DMS53 treated with DMSO at 0.1 percent for 48 hours (cell line): Measurements from ENCODE around the gene KIF1C.
A peak's percentile ranks its signal among the peaks of the same experiment; 100 is the strongest.
"Not testable (repeated sequence)": the region's sequence is repeated elsewhere in the genome, so short reads cannot be mapped to it uniquely, and the experiment has no call there.

Source experiments
- DNase-seq: peaks from one replicate; lab custom pipeline; 2025; ENCODE audit not compliant: unreplicated experiment; lab: John Stamatoyannopoulos, UW

Gene KIF1C

GRCh38 chr17:5042157-5043022 lies 44.6 kb downstream of the KIF1C start:
- no peak for DNase-seq

DNA sequence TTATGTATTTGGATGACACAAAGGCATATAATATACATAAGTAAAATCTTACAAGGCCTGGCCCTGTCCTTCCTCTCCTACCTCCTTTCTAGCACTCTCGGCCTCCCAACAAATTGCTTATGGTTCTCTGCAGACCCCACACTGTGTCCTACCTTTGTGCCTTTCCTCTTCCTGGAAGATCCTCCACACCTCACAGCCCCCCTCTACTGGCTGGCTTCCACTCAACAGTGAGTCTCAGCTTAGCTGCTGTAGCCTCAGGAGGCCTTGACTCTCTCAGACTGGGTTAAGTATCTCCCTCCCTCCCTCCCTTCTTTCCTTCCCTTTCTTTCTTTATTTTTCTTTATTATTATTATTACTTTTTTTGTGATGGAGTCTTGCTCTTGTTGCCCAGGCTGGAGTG lies 45.8 kb downstream of the KIF1C start:
- DNase-seq: no peak

DNA sequence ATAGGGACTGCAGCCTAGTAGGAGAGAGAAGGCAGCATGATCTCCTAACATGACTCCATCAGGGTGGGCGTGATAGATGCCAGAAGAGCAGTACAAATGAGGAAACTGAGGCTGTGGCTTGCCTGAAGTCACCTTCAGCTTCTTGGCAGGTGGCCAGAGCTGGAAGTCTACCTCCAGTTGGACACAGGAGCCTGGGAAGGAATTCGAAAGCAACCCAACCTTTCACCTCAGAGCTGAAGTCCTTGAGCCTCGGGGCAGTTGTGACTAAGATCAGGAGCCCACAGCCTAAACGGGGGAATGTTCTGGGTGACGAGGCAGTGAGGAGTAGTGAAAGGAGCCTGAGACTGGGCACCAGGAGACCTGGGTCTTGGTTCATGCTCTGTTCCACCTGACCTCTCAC lies 46.9 kb downstream of the KIF1C start:
- no peak for DNase-seq

GRCh38 chr17:5045496-5045895 lies 47.7 kb downstream of the KIF1C start:
- DNase-seq: no peak

GRCh38 chr17:5047446-5047845 lies 49.7 kb downstream of the KIF1C start:
- DNase-seq: no peak

- no peak for DNase-seq
Measured at GRCh38 chr17:5049314-5049841, 51.6 kb downstream of the KIF1C start.

GRCh38 chr17:5050278-5050677 lies 52.5 kb downstream of the KIF1C start:
- DNase-seq: no peak

DNA sequence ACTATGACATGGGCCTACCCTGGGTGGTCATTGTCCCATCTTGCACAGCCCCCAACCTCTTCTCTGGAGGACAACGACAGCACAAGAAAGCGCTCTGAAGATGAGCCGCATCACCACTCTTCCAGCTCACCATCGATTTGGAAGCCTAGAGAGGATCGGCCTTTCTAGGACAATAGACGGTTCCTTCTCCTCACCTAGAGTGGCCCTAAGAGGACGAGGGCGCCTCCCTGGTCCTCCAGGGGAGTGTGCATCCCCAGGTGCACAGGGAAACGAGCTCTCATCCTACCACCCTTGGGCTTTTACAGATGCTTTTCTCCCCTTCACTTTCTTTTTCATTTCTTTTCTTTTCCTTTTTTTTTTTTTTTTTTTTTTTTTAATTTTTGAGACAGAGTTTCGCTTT lies 57.8 kb downstream of the KIF1C start:
- DNase-seq: no peak

GRCh38 chr17:5065227-5065744 lies 67.5 kb downstream of the KIF1C start:
- no peak for DNase-seq

DNA sequence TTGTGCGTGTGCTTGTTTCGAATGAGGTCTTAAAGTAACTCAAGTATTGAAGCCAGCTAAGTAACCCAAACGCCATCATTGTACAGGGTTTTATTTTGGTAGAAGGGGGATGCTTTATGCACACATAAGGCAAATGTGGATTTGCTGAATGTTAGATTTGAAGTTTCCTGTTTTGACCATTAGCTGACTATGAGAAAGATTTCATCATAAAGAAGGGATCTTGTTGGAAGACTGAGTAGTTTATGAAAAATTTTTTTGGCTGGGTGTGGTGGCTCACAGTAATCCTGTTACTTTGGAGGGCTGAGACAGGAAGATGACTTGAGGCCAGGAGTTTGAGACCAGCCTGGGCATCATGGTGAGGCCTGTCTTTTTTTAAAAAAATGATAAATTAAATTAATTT lies 70.5 kb downstream of the KIF1C start:
- DNase-seq: no peak

DNA sequence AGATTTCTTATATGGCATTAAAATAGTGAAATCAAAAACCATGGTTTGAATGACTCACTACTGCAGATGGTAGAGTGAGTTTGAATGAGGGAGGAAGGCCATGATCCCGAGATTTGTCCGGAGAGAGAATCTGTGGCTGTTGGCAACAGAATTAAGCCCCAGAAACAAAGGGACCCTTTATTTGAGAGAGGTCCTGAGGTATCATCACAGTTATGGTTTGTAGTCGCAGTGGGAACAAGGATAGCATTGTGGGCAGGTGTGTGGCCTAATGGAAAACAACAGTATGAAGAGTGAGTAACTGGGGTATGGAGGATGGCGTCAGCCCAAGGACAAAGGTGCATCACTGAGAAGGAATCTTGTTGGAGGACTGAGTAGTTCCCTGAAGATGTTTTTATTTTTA lies 72.0 kb downstream of the KIF1C start:
- DNase-seq: no peak

GRCh38 chr17:5075472-5075871 lies 77.7 kb downstream of the KIF1C start:
- DNase-seq: not testable (repeated sequence)

GRCh38 chr17:5077275-5077674 lies 79.5 kb downstream of the KIF1C start:
- not testable (repeated sequence) for DNase-seq

DNA sequence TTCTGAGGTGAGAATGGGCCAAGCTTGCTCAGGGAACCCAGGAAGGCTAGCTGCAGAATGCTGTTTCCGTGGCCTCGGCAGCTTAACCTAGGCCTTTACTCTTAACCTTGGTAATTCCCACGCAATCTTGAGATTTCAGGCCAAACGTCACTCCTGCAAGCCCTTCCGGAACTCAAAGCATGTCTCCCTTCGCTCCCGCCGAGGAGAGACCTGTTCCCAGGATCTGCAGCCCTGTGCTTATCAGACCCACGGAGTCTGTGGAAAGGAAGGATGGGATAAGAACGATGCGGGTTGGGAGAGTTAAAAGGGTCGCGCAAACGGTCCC lies 80.0 kb downstream of the KIF1C start:
- peak; percentile 58 for DNase-seq
